Activated CD4-positive, CD25-positive, alpha-beta regulatory T cell treated with anti-CD3 and anti-CD28 coated beads, Interleukin-2, amount 50 U/mL, for 16 hours (primary cell): Measurements from ENCODE around the gene NPAS3.

Source experiments
- DNase-seq: peaks from one replicate; pipeline ENCODE4 v3.0.0-alpha.2; 2020; ENCODE audit warnings: low read depth, low spot score

The NPAS3 gene

DNA sequence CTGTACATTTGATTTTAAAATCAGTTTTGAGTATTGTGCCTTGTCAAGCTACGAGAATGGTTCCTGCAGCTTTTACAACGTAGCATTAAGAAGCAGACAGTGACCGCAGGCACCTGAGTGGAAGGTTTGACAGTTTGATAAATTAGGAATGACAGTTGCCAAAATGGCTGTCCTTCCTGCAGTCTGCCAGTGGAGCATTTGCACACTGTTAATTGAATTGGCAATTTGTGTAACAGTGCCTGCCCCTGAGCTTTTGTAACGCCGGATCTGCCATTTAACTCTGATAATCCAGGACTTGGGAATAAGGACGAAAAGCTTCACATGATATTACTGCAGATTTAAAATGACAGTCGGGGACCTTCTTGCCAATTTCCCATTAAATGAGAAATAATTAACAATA is 385.3 kb downstream of the NPAS3 start:
- no peak for DNase-seq

DNA sequence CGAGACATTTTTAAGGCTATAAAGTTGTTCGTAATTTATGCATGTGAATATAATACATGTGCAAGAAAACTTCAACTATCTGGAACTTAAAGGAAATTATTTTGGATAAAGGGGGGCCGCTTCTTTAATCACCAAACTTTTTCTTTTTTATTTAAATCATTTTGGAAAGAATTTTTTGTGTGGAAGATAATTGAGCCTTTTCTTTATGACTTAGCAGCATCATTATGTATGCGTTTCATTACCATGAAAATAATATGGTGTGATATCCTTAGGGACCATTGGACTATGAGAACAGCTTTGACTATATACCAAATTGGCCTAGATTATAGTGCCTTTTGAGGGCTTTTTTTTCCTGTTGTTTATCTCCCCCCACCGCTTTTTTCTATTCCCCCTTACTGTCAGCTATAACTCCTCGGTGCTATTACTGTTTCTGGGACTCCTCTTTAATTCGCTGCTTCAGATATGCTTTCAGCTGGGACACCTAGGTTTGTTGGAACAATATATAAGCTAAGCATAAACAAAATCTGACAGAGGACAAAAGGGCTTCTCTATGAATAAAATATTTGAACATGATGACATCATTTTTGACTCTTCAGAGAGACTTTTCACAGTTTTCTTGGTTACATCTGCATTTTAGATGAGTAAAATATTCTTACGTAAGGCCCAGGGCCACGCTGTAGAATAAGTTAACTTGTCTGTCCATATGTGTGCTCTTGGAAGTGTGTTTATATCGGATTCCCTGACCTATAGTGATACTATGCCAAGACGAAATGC is 392.7 kb downstream of the NPAS3 start:
- DNase-seq = no peak

DNA sequence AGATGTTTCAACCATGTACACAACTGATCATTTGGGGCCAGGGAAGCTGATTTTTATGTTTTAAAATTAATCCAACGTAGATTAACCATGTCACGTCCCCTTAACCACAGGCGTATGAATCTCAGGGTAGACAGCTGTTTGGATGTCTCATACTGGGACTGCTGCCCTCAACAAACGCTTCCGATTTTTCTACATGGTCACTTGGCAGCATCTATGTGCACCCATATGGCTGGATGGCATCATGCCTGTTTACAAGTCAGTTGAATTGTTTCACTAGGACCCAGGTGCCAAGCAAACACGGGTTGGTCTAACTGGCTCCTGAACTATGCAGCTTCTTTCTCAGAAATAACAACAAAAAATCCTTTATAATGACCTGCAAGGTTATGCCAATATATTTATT is 393.8 kb downstream of the NPAS3 start:
- DNase-seq = no peak

DNA sequence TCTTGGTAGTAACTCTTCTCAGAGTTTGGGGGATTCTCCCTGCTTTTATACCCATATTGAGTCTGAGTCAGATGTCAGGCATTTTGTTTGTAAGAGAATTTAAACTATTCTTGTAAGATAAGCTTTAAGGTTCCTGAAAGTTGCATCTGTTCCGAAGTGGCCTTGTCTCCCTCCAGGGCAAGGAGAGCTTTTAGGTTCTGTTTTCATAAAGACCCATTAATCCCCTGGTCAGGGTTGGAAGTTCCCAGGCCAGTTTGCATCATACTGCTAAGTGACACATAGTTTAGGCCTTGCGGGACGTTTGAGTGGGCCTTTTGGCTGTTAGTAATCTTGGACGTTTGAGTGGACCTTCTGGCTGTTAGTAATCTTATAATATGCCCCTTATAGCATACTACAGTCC is 396.7 kb downstream of the NPAS3 start:
- no peak for DNase-seq

DNA sequence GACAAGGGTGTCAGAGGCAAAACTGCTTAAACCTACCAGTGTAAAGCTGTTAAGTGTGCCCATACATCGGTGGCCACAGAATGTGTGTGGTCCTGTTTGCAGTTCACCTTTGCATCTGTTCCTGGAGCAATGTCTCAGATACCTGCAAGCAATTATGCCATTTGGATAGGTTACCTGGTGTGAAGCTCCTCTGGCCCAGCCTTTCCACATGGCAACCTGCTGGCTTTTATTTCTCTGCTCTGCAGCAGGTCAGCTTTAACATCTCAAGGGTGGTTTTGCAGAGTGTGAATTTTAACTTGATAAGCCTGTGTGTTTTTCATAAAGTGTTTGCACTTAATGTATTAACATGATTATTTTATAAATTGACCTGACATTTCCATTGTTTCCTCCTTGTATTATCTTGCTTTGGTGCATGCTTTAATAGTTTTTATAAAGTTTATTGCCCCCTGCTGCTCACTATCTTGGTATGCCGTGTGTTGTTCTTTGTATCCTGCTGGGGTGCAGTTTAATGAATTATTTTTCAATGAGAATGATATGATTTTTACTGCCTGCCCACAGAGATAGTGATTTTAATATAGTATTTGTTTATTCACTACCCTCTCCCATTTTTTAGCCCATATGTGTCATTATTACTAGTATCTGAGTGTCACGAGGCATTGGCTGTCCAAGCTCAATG is 403.8 kb downstream of the NPAS3 start:
- DNase-seq = no peak

DNA sequence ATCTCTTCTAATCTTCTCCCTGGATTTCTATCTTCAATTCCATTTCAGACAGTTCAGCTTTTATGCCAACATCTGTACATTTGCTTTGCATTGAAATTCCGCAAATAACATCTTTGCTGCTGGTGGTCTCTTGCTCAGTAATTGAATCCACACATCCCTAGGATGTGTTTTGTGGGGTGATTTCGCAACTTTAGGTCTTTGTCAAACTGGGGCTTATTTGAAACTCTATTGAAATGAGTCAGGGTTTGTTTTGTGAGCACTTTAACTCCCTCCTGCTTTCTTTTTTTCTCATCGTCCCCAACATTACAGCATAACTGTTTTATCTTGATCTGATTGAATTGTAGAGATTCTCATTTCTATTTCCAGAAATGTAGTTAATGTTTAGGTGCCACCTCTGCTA is 404.3 kb downstream of the NPAS3 start:
- DNase-seq = no peak

DNA sequence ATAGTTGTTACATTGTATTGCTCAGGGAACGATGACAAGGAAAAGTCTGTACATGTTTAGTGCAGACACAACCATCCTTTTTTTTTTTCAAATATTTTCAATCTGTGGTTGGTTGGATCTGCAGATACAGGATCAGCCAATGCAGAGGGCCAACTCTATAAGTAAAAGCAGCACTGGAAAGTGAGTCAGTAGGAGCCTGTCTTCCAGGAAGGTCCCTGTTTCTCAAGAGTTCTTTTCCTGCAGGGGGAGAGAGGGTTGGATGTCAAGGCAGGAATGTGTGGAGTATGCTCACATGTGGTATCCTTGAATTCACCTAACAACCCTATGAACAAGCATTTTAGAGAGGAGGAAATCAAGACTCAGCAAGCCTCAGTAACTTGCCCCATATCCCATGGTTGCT is 409.1 kb downstream of the NPAS3 start:
- DNase-seq = no peak

DNA sequence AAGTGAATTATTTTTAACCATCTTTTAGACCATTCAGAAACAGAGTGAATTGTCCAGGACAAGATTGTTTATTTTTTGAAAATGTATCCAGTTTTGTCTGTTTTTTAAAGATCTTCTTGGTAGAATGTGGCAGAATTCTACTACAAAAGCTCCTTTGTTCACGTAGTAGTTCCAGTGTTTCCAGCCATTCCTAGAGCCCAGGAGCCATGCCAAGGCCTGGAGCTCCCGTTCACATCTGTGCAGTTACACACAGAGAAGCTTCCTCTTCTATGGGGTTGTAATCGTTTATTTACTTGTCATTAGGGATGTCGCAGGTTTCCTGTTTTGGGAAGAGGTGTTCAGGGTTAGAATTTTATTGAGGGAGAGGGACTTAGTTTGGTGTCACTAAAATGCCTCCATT is 409.8 kb downstream of the NPAS3 start:
- no peak for DNase-seq

DNA sequence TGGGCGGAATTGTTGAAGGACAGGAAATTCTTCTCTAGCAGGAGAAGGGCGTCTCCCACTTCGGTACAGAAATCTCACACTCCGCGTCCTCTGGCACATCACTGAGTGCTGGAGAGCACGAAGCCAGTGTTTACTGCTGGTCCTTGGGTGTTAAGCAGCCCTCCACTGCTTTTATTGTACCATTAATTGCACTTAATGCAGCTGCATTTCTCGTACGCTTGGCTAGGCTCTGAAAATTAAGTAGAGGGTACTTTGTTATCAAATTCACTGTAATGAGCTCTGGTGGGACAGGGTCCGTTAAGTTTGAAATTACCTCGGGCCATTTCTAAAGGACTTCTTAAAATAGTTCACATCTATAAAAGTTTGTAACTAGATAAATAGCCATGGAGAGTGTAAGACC is 411.2 kb downstream of the NPAS3 start:
- DNase-seq = no peak

DNA sequence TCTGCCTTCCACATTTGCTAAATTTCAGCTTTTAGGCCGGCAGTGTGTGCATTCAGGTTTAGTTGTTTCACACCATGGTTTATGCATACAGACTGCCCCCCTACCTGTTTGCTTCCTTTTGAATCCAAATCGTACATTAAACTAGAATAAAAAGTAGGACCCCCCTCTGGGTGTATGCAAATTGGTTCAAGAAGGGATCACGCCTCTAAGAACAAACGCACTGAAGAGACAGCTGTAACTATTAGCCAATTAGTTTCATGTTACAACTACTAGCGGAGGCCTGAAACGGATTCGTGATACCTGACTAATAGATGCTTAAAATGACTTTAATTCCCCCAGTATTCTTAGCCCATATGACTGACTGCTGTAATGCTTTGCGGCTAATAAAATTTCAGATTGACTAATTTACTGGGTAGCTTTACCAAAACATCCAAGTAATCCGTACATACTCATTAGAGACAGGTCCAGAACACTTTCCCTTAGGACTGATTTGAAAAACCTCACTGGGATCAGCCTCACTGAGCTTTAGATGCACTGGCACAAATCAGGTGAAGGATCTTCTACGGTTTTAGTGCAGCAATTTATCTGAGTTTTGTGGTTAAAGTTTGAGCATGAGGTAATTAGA is 411.8 kb downstream of the NPAS3 start:
- DNase-seq = no peak

DNA sequence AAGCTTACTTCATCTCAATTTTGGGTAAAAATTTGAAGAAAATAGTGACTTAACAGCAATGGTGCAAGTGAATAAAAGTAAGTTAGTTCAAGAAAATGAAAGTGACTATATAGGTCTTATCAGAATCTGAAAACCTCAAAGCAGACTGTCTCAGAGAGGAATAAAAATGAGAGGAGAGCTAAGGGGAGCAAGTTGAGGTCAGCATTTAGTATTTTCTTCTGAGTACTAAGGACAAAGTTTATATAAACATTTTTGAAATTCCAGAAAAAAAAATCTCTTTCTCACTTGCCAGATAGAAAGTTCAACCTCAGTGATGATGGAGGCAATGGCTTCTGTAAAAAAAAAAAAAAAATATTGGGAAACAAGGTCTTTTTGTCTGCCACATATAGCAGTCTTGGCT is 414.1 kb downstream of the NPAS3 start:
- DNase-seq = no peak

DNA sequence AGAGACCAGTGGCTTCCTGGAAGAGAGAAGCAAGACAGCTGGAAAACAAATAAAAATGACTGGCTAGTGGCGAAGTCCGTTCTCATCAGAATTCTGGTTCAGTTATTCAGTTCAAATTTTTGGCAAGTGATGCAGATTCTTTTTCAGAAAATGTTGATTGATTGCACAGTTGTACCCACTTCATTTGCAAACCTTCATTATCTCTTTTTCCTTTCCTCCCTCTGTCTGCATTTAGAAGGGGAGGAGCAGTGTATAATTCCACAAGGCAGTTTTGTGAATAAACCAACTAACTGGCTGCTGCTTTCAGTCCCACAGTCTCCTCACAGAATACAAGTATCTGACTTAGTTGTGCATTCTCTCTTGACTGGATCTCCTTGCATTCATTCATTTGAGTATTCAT is 417.5 kb downstream of the NPAS3 start:
- no peak for DNase-seq

DNA sequence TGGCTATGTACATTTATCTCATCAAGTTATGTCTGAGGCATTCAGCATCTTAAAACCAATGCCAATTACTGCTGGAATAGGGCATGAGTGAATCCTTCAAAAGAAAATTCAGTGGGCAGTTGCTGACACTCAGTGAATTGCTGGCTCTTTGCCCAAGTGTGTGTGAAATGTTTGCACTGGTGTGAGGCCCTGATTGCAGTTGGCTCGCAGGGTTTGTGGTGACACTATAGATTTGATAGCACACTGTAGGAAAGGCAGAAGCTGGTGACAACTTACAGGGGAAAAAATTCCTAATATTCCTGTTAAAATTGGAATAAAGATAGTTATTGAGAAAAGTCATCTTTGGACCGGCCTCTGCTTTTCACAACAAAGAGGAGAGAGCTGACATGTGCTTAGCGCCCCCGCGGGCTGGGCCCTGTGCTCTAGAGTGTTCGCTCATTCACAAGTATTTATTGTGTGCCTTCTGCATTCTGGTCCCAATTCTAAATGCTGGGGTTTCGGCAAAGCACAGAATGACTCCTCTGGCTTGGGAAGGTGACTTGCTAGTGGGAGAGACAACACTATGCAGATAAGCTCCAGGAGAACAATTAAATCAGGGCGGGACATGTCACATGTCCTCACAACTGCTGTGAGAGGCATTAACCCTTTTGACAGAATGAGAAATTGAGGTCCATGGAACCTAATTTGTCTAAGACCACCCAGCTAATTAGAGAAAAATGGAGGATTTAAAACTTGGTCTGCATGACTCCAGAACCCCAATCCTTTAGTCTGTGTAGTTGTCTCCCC is 418.7 kb downstream of the NPAS3 start:
- DNase-seq = no peak

DNA sequence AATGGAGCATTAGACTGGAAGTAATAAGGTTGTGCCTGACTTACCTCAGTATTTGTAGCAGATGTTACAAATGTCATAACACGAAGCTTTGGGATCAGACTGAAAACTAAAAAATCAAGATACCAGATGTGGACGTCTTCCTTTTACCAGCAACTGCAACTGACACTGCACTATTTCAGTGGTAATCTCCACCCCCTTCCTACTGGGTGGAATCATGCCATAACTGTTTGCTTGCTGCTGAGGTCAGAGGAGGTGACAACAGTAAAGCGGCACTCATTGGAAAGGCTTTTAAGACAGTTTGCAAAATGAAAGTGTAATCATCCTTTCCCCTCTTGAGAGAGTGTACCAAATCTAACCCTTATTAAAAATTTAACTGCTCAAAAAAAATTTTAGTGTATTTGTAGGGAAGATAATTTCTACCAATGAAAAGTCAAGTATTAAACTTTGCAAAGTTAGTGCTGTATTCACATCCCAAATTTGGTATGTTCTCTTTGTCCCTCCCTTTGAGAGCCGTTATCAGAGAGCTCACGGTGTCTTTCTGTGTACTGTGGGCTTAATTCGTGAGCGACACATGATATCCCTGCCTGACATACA is 420.7 kb downstream of the NPAS3 start:
- DNase-seq = no peak

DNA sequence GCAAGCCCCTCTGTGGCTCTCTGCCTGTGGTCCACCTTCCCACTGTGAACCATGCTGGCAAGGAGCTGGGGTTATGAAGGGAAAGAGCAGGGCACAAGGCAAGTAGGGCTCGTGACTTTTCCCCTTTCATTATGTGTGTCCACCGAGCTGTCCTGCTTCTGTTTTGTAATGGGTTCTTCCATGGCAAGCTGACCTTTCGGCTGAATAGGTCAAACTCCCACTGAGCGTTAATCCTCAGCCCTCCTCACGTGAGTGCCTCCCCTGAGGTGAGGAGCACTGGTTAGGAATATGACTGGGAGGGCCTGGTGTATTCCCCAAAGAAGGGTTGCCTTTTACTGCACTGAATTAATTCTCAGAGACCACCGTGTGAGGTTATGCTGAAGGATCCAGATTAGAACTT is 424.3 kb downstream of the NPAS3 start:
- DNase-seq = no peak

DNA sequence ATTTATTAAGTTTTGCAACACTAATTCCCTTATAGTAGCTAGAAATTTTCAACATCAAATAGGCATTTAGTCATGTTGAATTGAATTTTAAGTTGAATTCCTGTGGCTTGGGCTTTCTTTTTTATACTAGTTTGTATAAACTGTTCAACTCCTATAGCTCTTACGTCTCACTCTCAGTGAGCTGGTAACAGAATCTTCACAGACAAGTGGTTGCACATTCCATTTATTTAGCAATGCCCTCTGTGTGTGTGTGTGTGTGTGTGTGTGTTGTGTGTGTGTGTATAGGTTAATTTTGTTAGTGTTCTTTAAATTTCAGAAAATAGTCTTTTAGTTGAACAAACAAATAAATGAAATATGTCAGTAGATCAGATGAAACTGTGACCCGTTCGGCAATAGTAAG is 425.0 kb downstream of the NPAS3 start:
- no peak for DNase-seq

DNA sequence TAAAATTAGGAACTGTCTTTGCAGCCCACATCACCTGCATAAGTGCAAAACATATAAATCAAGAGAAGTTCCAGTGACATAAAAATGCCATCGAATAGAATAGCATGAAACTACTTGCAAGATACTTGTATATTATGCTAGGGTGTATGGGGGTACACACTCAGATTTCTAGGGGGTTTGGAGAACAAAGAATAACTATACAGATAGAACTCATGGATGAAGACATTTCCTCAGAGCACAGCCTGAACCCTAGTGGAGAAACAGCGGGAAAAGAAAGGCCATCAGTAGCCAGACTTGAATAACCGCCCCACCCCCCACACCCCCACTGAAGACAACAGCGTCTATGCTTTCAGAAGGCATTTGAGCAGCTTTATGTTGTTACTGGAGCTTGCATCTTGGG is 425.8 kb downstream of the NPAS3 start:
- no peak for DNase-seq

DNA sequence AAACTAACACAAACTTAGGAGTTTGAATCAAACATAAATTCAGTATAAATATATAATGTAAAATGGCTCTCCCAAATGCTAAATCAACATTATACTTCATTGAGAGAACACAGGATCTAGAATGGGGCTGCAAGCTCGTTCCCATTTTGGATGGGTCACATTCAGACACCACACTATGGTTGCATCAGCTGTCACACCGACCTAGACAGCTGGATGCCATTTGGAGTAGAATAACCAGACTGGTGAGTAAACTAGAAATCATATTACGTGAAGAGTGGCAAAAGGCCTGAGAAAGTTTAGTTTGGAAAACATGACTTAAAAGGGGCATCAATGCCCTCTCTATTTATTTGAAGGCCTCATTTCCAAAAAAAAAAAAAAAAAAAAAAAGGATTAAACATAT is 430.4 kb downstream of the NPAS3 start:
- DNase-seq = no peak

DNA sequence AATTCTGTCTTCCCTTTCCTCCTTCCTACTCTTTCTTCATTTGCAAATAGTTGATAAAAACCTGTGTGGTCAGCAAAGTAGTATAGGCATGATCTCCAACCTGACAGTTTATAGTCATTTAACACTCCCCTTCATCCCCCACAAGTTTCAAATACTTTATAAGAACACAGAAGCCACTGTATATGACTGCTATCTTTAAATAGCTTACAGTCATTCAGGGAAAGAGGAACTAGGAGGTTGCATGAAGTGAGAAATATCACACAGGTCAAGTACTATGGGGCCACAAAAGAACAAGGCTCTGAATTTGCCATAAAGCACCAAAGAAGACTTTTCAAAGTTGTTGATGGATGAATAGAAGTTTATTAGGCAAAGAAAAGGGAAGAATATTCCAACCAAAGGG is 431.3 kb downstream of the NPAS3 start:
- DNase-seq = no peak

DNA sequence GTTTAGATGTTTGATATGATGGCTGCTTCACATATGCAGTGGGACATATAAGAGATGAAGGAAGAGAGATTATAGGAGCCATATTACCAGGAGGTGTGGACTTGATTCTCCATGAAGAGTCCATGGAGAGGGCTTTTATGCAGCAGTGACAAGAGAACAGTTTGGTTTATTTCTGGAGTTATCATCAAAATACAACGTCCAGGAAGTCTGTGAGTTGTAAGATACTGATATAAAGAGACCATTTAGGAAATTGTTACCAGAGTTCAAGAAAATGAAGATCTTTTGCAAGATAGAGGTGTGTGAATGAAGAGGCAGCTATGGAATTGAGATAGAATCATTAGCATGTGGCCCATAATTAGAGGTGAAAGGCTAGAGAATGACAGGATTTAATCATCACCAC is 431.7 kb downstream of the NPAS3 start:
- DNase-seq = no peak

DNA sequence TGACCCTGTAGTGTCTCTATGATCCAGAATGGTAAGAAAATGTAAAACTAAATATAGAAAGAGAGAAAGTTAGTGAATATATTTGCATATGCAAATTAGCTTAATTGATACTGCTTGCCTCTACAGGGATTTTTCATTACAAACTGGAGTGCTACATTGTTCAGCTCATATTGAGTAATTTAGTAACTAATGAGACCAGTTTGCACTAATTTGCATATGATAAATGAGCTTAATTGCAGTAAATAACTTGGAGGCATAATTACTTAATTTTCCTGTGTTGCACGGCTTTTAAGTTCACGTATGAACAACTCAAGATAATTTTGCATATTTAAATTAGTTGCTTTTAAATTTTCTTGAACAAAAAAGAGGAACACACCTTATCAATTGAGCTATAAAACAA is 436.5 kb downstream of the NPAS3 start:
- no peak for DNase-seq

DNA sequence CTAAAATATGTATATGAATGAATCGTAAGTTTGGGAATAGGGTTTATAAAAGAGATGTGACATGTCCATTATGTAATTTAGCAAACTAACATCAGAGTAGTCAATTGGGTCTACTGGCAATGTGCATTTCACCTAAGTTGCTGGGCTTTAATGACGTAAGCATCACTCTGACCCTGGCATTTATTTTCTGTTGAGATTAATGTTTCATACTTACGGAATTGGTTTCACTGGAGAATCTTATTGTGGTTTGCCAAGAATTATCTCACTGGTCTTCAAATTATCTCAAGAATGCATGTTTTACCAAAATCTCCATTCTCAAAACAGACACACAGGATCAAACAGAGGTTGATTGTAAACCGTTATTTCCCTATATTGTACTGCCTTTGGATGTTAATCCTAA is 437.1 kb downstream of the NPAS3 start:
- DNase-seq = no peak
